Measurements from ENCODE around the gene UST.
"Not testable (repeated sequence)": the region's sequence is repeated elsewhere in the genome, so short reads cannot be mapped to it uniquely, and the experiment has no call there.

Gene UST

GRCh38 chr6:148868314-148868713 lies 121.5 kb downstream of the UST start:
- DNase-seq (ENCODE audit: low spot score) = no peak

DNA sequence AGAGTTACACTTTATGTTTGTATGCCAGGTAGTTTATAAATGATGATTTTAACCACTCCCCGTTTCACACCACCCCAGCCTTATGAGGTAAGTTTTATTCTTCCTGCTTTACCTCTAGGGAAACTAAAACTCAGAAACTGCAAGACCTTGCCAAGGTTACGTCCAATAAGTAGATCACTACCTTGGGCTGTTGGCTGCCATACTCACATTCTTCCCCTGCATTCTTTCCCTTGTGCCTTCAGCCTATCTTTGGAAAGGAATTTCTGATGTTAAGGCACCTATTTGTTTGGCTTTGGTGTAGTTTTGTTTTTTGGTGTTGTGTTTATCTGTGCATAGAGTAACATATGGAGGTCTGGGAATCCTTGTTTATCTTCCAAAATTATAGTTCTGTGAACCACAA lies 122.1 kb downstream of the UST start:
- no peak for DNase-seq (ENCODE audit: low spot score)

- DNase-seq (ENCODE audit: low spot score) = no peak
Measured at GRCh38 chr6:148869585-148869984, 122.8 kb downstream of the UST start.

- no peak for DNase-seq (ENCODE audit: low spot score)
Measured at GRCh38 chr6:148873154-148873553, 126.3 kb downstream of the UST start.

DNA sequence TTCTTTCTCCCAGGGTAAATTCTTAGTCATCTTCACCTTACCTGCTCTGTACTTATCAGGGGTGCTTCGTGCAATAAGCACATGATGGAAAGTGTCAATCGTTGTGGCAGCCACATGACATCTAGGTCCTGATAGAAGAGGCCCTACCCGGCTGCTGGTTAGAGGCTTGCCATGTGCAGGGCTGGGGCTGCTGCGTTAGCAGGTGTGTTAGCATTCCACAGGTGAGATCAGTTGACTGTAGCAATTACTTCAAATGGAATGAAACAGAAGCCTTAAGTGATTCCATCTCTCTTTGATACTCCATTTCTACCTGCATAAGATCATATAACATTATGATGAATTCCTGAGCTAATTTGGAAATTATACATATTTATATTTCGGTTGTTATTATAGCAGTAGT lies 127.0 kb downstream of the UST start:
- DNase-seq (ENCODE audit: low spot score) = no peak

- peak; percentile 51 for DNase-seq (ENCODE audit: low spot score)
Measured at GRCh38 chr6:148874698-148875293, 128.0 kb downstream of the UST start.

- DNase-seq (ENCODE audit: low spot score) = no peak
Measured at GRCh38 chr6:148878683-148879082, 131.9 kb downstream of the UST start.

GRCh38 chr6:148880742-148881141 lies 133.9 kb downstream of the UST start:
- not testable (repeated sequence) for DNase-seq (ENCODE audit: low spot score)

DNA sequence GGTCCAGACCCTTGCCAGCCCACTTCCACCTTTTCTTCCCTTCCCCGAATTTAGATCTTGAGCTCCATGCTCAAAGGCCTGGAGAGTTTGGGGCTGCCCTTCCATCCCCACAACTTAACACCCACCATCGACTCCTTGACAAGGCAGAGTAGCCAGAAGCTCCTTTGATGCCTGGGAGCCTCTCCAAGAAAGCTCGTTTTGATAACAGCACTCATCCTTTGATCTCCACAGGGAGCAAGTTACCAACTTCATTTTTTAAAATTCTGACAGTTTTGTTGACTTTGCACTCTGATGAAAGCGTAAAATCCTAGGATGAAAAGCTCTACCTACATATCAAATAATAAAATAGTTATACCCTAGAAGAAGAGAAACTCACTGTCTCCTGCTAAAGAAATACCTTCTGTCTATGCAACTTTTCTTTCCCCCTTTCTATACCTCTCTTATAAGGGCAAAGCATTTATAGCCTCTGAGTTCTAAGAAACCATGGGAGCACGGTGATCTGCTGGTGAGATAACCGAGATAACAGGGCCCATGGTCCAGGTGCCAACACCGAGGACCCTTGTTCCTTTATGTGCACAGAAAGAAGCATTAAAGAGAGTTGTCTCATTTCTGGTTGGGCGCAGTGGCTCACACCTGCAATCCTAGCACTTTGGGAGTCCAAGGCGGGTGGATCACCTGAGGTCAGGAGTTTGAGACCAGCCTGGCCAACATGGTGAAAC lies 134.9 kb downstream of the UST start:
- no peak for DNase-seq (ENCODE audit: low spot score)

DNA sequence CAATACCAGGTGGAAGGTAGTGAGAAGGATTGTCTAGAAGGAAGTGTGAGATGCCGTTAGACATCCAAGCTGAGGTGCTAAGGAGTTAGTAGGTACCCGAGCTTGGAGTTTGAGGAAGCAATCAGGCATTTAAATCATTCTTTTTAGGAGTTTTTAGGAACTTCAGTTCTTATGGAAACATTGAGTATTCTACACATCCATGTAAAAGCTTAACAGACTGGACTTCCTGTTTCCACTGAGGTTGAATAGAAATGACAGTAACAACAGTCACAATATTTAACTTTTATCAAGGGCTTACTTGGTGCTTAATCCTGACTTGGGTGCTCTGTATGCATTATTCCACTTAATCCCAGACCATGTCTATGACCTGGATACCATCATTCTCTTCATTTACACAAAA lies 136.4 kb downstream of the UST start:
- DNase-seq (ENCODE audit: low spot score) = no peak

DNA sequence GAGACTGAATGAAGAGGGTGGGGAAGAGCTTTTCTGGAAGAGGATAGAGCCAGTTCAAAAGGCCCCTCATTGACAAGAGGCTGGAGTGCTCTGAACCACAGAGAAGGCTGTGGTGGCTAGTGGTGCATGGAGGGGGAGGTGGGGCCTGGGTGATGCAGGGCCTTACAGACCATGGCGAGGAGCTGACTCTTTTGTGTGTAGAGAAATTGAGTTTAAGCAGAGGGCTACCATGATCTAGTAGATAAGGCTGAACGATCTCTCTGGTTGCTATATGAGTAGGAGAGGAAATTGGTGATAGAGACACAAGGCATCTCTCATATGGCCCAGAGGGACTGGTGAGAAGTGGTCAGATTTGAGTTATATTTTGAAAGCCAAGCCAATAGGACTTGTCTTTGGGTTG lies 137.6 kb downstream of the UST start:
- DNase-seq (ENCODE audit: low spot score) = no peak

- DNase-seq (ENCODE audit: low spot score) = no peak
Measured at GRCh38 chr6:148885136-148885865, 138.5 kb downstream of the UST start.

- peak; percentile 48 for DNase-seq (ENCODE audit: low spot score)
Measured at GRCh38 chr6:148885925-148886845, 139.4 kb downstream of the UST start.

DNA sequence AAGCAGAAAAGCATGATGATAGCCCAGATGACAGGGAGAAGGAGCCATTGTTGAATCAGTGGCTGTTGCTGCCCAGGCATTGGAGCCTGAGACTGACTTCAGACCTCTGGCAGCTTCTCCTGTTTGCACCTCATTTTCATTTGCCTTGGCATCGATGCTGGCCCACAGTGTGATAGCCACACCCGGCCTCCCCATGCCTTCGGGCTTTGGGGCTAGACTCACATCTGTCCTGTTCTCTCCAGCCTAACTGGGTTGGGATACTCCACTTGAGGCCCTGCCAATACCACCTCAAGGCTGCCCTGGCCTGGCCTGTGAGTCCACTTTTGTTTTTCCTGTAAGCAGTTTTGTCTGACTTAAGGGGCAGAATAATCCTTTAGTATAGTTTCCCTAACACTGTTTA lies 140.4 kb downstream of the UST start:
- DNase-seq (ENCODE audit: low spot score) = no peak

DNA sequence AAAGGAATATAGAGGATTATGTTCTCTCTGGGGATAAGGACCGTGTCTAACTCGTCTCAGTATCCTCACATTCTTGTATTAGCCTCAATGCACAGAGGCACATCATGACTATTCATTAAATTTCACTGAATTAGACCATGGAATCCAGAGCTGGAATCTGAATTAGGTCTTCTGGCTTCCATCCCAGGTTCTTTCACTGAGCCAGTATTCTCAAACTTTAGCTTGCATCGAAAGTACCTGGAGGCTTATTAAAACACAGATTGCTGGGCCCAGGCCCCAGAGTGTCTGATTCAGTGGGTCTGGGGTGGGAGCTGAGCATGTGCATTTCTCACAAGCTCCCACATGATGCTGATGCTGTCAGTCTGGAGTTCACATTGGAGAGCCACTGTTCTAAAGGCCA lies 142.0 kb downstream of the UST start:
- no peak for DNase-seq (ENCODE audit: low spot score)

DNA sequence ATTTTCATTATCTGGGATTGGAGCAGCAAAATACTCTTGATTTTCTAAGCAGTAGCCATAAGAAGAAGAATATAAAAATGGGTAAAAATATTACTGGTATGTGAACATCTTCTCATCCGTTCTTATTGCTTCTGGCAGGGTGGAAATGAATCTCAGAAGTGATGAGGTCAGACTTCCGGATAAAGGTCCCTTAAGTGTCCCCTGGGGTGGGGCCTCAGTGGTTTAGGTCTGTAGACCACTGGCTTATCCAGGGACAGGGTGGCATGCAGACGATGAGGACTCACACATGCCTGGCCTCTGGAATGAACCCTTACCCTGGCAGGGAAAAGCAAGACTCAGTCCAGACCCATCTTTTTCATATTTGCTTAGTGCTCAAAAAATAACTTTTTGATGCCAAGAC lies 143.3 kb downstream of the UST start:
- DNase-seq (ENCODE audit: low spot score) = no peak

- no peak for DNase-seq (ENCODE audit: low spot score)
Measured at GRCh38 chr6:148890652-148891404, 144.0 kb downstream of the UST start.

DNA sequence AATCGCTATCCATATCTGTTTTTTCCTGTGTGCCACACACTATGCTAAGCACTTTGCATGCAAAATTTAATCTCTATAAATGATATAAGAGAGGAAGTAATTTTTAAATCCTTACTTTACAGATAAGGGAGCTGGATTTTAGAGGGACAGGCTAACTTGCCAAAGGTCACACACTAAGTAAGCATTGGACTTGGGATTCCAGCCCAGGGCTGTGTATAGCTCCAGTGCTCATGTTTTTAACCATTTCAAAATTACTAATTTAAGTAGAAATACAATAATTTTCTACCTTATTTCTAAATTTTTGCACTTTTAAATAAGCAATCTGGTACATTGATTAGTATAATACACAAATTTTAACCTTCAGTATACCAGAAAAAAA lies 144.6 kb downstream of the UST start:
- DNase-seq (ENCODE audit: low spot score) = no peak

GRCh38 chr6:148892247-148892646 lies 145.4 kb downstream of the UST start:
- DNase-seq (ENCODE audit: low spot score) = no peak

- no peak for DNase-seq (ENCODE audit: low spot score)
Measured at GRCh38 chr6:148893073-148893472, 146.2 kb downstream of the UST start.

DNA sequence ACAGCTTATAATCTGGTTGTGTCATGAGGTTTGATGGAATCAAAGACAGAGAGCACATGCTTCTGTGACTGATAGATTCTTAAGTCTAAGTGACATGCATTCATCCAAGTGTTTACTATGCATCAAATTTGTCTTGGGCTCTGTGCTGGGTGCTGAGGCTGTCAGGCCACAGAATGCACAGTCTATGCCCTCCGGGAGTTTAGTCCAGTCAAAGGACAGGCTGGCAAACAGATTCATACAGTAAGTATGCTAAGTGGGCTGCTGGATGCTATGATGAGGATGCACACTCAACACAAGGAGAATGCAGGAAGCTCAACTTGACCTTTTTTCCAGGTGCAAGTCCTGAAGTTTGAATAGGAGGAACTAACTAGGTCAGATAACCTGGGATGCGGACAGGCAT lies 146.7 kb downstream of the UST start:
- DNase-seq (ENCODE audit: low spot score) = no peak
